HG03025 (cell line): Measurements from ENCODE around the gene RND1.
"Not testable (repeated sequence)": the region's sequence is repeated elsewhere in the genome, so short reads cannot be mapped to it uniquely, and the experiment has no call there.

ENCODE experiments used
- ATAC-seq: cut with Tn5 transposase; IDR thresholded peaks from one replicate; pipeline ENCODE4 v1.9.1; 2021; ENCODE audit warnings: mild to moderate bottlenecking, moderate library complexity; ENCODE audit not compliant: unreplicated experiment, low FRiP score

The RND1 gene

DNA sequence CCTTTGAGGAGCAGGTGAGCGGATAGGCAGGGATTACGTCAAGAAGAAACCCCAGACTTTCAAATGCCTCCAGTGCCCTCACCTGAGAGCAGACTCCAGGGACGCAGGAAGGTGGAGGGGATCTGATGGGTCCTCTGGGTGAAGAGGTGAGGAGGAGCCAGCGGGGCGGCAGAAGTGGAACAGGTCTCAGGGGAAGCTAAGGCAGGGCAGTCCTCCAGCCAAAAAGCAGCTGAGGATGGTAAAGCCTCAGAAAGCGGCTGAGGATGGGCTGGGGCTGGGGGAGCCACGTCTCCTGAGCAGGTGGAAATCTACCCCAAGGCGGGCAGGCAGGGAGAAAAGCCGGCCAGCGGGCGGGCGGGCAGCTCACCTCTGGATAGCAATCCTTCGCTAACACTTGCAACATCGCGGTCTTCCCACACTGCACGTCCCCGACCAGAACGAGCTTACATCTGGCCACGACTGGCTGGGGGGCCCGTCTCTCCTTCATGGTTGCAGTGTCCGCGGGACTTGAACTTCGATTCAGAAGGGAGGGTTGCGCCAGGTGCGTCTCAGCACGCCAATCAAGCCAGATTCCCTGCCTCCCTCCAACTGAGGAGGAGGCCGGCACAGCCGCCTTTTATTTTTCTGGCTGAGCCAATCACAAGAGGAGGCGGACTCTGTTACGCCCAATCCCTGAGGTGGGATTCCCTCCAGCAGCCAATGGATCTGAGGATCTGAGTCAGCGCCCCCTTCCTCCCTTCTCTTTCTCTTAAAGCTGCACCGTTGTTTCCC is at the start of gene RND1:
Gene RND1, minus strand, starts transcription at position 590 of the 771 bp plus-strand sequence. Its CDS starts 103 bp downstream, at position 487.
- ATAC-seq, result peak; percentile 88

- ATAC-seq, result no peak
These were observed 44.5 kb upstream of the RND1 start for GRCh38 chr12:48910196-48910595.

DNA sequence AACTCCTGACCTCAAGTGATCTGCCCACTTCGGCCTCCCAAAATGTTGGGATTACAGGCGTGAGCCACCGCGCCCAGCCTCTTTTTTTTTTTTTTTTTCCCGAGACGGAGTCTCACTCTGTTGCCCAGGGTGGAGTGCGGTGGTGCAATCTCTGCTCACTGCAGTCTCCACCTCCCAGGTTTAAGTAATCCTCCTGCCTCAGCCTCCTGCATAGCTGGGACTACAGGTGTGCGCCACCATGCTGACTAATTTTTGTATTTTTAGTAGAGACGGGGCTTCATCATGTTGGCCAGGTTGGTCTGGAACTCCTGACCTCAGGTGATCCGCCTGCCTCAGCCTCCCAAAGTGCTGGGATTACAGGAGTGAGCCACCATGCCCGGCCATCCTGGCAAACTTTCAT is 44.0 kb upstream of the RND1 start:
- ATAC-seq, result not testable (repeated sequence)

- ATAC-seq, result no peak
These were observed 41.6 kb upstream of the RND1 start for GRCh38 chr12:48907245-48907644.

GRCh38 chr12:48903982-48904411 is 38.3 kb upstream of the RND1 start:
- ATAC-seq, result no peak

- ATAC-seq, result no peak
These were observed 37.8 kb upstream of the RND1 start for GRCh38 chr12:48903363-48903981.

DNA sequence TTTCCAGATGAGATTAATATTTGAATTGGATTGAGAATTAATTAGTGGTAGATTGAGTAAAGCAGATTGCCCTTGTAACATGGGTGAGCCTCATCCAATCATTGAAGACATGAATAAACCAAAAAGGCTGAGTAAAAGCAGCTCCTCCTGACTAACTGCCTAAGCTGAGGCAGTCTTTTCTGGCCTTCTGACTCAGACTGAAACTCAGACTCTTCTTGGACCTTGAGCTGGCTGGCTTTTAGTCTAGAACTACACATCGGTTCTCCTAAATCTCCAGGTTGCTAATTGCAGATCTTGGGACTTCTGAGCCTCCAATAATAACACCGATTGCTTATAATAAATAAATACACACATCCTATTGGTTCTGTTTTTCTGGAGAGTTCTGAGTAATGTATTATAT is 35.6 kb upstream of the RND1 start:
- no peak for ATAC-seq

- ATAC-seq, result no peak
These were observed 34.0 kb upstream of the RND1 start for GRCh38 chr12:48899651-48900050.

GRCh38 chr12:48894271-48894670 is 28.6 kb upstream of the RND1 start:
- ATAC-seq, result no peak

GRCh38 chr12:48890657-48891418 is 25.2 kb upstream of the RND1 start:
- no peak for ATAC-seq

DNA sequence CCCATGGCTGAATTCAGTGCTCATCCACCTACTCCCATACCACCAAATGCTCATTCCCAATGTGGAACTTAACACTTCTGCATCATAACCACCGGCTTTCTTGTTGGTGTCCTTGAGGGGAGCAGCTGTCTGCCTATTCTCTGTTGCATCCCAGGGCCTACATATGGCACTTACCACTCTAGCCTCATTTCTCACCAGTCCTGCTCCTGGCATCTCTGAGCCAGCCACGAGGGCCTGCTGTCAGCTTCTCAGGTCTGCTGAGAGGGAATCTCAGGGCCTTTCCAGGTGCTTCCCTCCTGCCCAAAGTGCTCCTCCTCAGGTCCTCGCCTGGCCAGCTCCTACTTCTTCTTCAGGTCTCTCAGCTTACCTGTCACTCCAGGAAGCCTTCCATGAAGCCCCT is 24.0 kb upstream of the RND1 start:
- ATAC-seq, result no peak

- ATAC-seq, result no peak
These were observed 17.9 kb upstream of the RND1 start for GRCh38 chr12:48883305-48884161.

DNA sequence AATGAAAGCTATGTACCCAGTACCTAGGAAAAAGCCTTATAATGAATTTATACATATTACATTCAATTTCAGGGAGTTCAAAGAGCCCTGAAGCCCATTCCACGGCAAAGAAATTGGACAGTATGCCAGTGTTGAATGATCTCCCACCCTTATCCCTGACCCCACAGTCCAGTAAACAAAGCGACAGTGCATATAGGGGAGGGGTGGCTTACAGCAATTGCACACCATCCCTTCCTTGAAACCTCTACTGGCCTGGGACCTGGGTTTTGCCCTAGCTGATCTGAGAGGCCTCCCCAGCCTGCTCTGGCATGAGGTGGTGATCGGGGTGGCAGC is 17.3 kb upstream of the RND1 start:
- no peak for ATAC-seq

DNA sequence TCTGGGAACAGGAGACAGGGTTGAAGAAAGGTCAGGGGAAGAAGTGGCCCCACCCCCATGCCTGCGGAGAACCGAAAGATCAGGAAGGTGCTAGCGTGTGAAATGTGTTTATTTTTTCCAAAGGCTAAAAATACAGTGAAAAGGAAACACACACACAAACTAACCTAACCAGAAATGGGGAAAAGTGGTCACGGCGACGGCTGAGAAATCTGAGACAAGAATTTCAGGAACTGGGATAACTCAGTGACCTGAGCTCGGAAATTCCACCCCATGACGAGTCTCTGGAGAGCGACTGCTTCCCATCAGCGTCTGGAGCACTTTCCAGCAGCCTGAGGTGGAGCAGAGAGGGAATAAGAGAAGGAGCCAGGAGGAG is 16.6 kb upstream of the RND1 start:
- no peak for ATAC-seq

GRCh38 chr12:48881686-48882314 is 16.1 kb upstream of the RND1 start:
- no peak for ATAC-seq

DNA sequence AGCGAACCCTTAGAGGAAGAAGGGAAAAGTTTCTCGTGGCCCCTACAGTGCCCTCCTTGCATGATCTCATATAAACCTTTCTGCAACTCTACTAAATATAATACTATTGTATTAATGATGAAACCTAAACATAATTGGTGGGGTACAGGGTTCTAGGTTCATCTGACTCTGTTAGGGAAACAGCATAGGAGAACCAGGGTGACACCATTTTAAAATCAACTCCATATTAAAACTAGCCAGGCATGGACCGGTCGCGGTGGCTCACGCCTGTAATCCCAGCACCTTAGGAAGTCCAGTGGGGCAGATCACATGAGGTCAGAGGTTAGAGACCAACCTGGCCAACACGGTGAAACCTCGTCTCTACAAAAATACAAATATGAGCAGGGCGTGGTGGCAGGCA is 15.0 kb upstream of the RND1 start:
- no peak for ATAC-seq

- no peak for ATAC-seq
These were observed 12.9 kb upstream of the RND1 start for GRCh38 chr12:48878548-48878947.

DNA sequence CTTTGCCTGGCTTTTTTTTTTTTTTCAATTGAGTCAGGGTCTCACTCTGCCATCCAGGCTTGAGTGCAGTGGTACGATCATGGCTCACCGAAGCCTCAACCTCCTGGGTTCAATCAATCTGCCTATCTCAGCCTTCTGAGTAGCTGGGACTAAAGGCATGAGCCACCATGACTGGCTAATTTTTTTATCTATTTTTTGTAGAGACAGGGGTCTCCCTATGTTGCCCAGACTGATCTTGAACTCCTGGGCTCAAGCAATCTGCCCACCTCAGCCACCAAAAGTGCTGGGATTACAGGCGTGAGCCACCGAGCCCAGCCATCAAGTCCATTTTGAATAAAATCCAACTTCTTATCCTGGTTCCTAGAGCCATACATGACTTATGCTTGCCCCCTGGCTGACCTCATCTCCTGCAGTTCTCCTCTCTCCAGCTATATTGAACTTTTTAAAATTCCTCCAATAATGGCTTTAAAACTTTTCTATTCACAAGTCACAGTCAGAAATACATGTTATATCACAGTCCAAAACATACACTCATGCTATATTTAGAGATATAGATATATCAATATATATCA is 10.4 kb upstream of the RND1 start:
- no peak for ATAC-seq

GRCh38 chr12:48873534-48873933 is 7.9 kb upstream of the RND1 start:
- ATAC-seq, result not testable (repeated sequence)

- no peak for ATAC-seq
These were observed 7.4 kb upstream of the RND1 start for GRCh38 chr12:48873096-48873495.
